Endodermal cell (in vitro differentiated cells): ENCODE data around the gene MT1HL1. TPM values are rescaled to one million over a fixed set of nuclear protein-coding genes. Genes with fewer than 3 reads are reported as not detected.

Experiments used
- DNase-seq: peaks from one replicate; pipeline ENCODE4 v3.0.0-alpha.2; 2017
- H3K27ac ChIP-seq: 2 replicates; pipeline ENCODE4 v1.5.1; 2013; ENCODE audit warnings: mild to moderate bottlenecking, low read depth, low read length, moderate library complexity
- H3K27me3 ChIP-seq: 2 replicates; pipeline ENCODE4 v1.6.1; 2013; ENCODE audit warnings: mild to moderate bottlenecking, low read length, moderate library complexity; ENCODE audit not compliant: insufficient read depth, control insufficient read depth, poor library complexity, severe bottlenecking
- H3K36me3 ChIP-seq: 2 replicates; pipeline ENCODE4 v1.7.0; 2013; ENCODE audit warnings: mild to moderate bottlenecking, low read length, moderate library complexity; ENCODE audit not compliant: control insufficient read depth, insufficient read depth
- H3K4me1 ChIP-seq: one replicate; pipeline ENCODE4 v1.7.0; 2013; ENCODE audit warnings: low read length; ENCODE audit not compliant: control insufficient read depth, insufficient read depth
- H3K4me3 ChIP-seq: 2 replicates; pipeline ENCODE4 v1.5.1; 2013; ENCODE audit warnings: mild to moderate bottlenecking, low read length, moderate library complexity
- H3K9ac ChIP-seq: 2 replicates; pipeline ENCODE4 v1.6.1; 2013; ENCODE audit warnings: mild to moderate bottlenecking, low read length, moderate library complexity; ENCODE audit not compliant: poor library complexity, severe bottlenecking; ENCODE audit errors: extremely low read depth
- H3K9me3 ChIP-seq: 2 replicates; pipeline ENCODE4 v1.6.1; 2013; ENCODE audit warnings: mild to moderate bottlenecking, low read length, moderate library complexity; ENCODE audit not compliant: control insufficient read depth
- H3K27ac Mint-ChIP-seq: 2 replicates; pipeline ENCODE4 v1.8.0; 2020; ENCODE audit warnings: mixed read lengths
- H3K27me3 Mint-ChIP-seq: 2 replicates; pipeline ENCODE4 v1.8.0; 2021; ENCODE audit warnings: mild to moderate bottlenecking, mixed read lengths; ENCODE audit not compliant: insufficient read depth
- H3K36me3 Mint-ChIP-seq: 2 replicates; pipeline ENCODE4 v1.8.0; 2020; ENCODE audit warnings: low read depth, mixed read lengths
- H3K4me1 Mint-ChIP-seq: 2 replicates; pipeline ENCODE4 v1.8.0; 2020; ENCODE audit warnings: mixed read lengths
- H3K4me3 Mint-ChIP-seq: 2 replicates; pipeline ENCODE4 v1.8.0; 2020; ENCODE audit warnings: mild to moderate bottlenecking, moderate library complexity, mixed read lengths
- H3K9me3 Mint-ChIP-seq: 2 replicates; pipeline ENCODE4 v1.8.0; 2020; ENCODE audit warnings: mild to moderate bottlenecking, mixed read lengths
- CTCF ChIP-seq: fragments of 200-600 bp; sonication (generic); conservative IDR thresholded peaks from 2 replicates; pipeline ENCODE4 v1.5.0; 2021; ENCODE audit warnings: antibody characterized with exemption, mild to moderate bottlenecking
- WGBS, 2 experiments: methylation state at CpG; one replicate each; pipeline versions ENCODE4 v1.1.5 to v1.1.7; 2013; ENCODE audit warnings: missing lambda C conversion rate in 2 of 2, mixed read lengths in 1 of 2; ENCODE audit not compliant: insufficient coverage in 1 of 2, insufficient read length in 1 of 2; 5-methylcytosine and 5-hydroxymethylcytosine counted together
- total RNA-seq, 2 donors: library from RNA; stranded (reverse); fragmentation: NEBNext Ultra II Directional in 1 of 2; extraction: Animal tissue kit (Norgen Biotek cat#: 25700) in 1 of 2; gene quantifications; 2 replicates in 1 of 2; 3 replicates in 1 of 2; pipeline ENCODE4 v1.2.1, GENCODE V29; 2021

MT1HL1 gene
- total RNA-seq, 2 donors from 2014 or later = not detected

GRCh38 chr1:237035759-237036158 is 31.5 kb upstream of the MT1HL1 start:
- Histone ChIP-seq H3K27me3 (peaks cover 4% of the 10 kb centered on the region), H3K4me3 (no peak overlapping the region), H3K9ac (no peak overlapping the region), H3K27ac (no peak overlapping the region), H3K4me1 (no peaks in the 10 kb centered on the region), H3K9me3 (no peaks in the 10 kb centered on the region), H3K36me3 (no peaks in the 10 kb centered on the region)
- WGBS, 2 experiments = 90 to 98% methylated on average over 1 of the region's 1 CpG
- no peak for DNase-seq
- Mint-ChIP-seq H3K27ac (no peak overlapping the region), H3K27me3 (peaks cover 8% of the 10 kb centered on the region), H3K9me3 (no peaks in the 10 kb centered on the region), H3K4me3 (no peak overlapping the region), H3K4me1 (peaks cover 7% of the 10 kb centered on the region), H3K36me3 (no peaks in the 10 kb centered on the region)
- no peak for TF ChIP-seq CTCF

- H3K4me3 Mint-ChIP-seq = no peak overlapping the region
- H3K36me3 Mint-ChIP-seq = no peaks in the 10 kb centered on the region
- H3K4me1 ChIP-seq = no peaks in the 10 kb centered on the region
- no peaks in the 10 kb centered on the region for H3K27me3 ChIP-seq
- DNase-seq = no peak
- TF ChIP-seq CTCF = no peak
- H3K9ac ChIP-seq = no peak overlapping the region
- H3K9me3 ChIP-seq = no peaks in the 10 kb centered on the region
- no peaks in the 10 kb centered on the region for H3K9me3 Mint-ChIP-seq
- H3K27me3 Mint-ChIP-seq = peaks cover 2% of the 10 kb centered on the region
- 86% methylated on average over 2 of the region's 4 CpGs; no CpG with 5 or more reads in 1 of the 2 experiments for WGBS, 2 experiments
- no peak overlapping the region for H3K4me3 ChIP-seq
- no peak overlapping the region for H3K27ac ChIP-seq
- H3K27ac Mint-ChIP-seq = no peak overlapping the region
- H3K4me1 Mint-ChIP-seq = peaks cover 7% of the 10 kb centered on the region
- no peaks in the 10 kb centered on the region for H3K36me3 ChIP-seq
Observed at GRCh38 chr1:237033804-237034203, 29.6 kb upstream of the MT1HL1 start.

- Mint-ChIP-seq H3K27me3 (no peaks in the 10 kb centered on the region), H3K4me1 (peaks cover 7% of the 10 kb centered on the region), H3K9me3 (no peaks in the 10 kb centered on the region), H3K4me3 (no peak overlapping the region), H3K36me3 (no peaks in the 10 kb centered on the region), H3K27ac (no peak overlapping the region)
- Histone ChIP-seq H3K9me3 (no peaks in the 10 kb centered on the region), H3K27ac (no peak overlapping the region), H3K9ac (no peak overlapping the region), H3K4me3 (no peak overlapping the region), H3K36me3 (no peaks in the 10 kb centered on the region), H3K27me3 (no peaks in the 10 kb centered on the region), H3K4me1 (no peaks in the 10 kb centered on the region)
- no peak for TF ChIP-seq CTCF
- WGBS, 2 experiments = 94% methylated on average over 2 to 4 of the region's 4 CpGs
- DNase-seq = no peak
Observed at GRCh38 chr1:237033061-237033460, 28.8 kb upstream of the MT1HL1 start.
